HCT116 (cell line): ENCODE data around the gene TBXAS1. TPM values are rescaled to one million over a fixed set of nuclear protein-coding genes. Genes with fewer than 3 reads are reported as not detected.

Experiments used
- ATAC-seq: fragments of 200-7000 bp; cut with Tn5 transposase; 2 replicates; pipeline ENCODE4 v1.9.1; 2020; ENCODE audit warnings: mild to moderate bottlenecking, moderate library complexity
- BruUV-seq: library from RNA; stranded (reverse); fragments of 400-500 nt; replicated peaks from 2 replicates; lab custom pipeline; 2021; lab: Mats Ljungman, UMichigan
- CTCF ChIA-PET: fragments of 300-600 bp; sonication (Branson Sonifier 250); formaldehyde crosslinking; loops from one replicate; lab custom pipeline; 2021; ENCODE audit warnings: antibody characterized with exemption; lab: Charles Lee
- POLR2A ChIA-PET: fragments of 300-600, 350-600 bp; sonication (Branson Sonifier 250); formaldehyde crosslinking; loops from one replicate; lab custom pipeline; 2021; ENCODE audit warnings: antibody characterized with exemption; lab: Charles Lee
- RAD21 ChIA-PET, 2 experiments: fragments of 300-600 bp; sonication (Branson Sonifier 250); formaldehyde crosslinking; loops; one replicate each; lab custom pipeline; 2023; ENCODE audit warnings: low total read pairs in 2 of 2; ENCODE audit not compliant: uncharacterized antibody in 2 of 2, unreplicated experiment in 2 of 2, low non-redundant PET in 1 of 2; lab: Charles Lee
- DNase-seq: peaks from one replicate; pipeline ENCODE4 v3.0.0-alpha.2; 2010; ENCODE audit warnings: low read depth, low spot score
- H2AFZ ChIP-seq: fragments of 200-600 bp; shearing (Covaris generic), sonication (generic); 2 replicates; pipeline ENCODE4 v1.6.1; 2017; ENCODE audit warnings: low read depth, mixed run types, mixed read lengths, antibody characterized with exemption, low read length; ENCODE audit not compliant: poor library complexity, severe bottlenecking
- H3K27ac ChIP-seq: 2 replicates; pipeline ENCODE4 v1.5.1; 2012; ENCODE audit warnings: low read depth, low read length
- H3K27me3 ChIP-seq: fragments of 200-600 bp; sonication (generic); 2 replicates; pipeline ENCODE4 v1.6.1; 2016; ENCODE audit warnings: mixed run types, low read length, mixed read lengths; ENCODE audit not compliant: insufficient read depth
- H3K36me3 ChIP-seq, 2 experiments: fragments of 200-500 bp in 1 of 2; fragments of 200-600 bp in 1 of 2; sonication (Bioruptor generic) in 1 of 2; sonication (generic) in 1 of 2; 2 replicates each; pipeline versions ENCODE4 v1.5.1 to v1.6.1; 2014 to 2016; ENCODE audit warnings: low read length in 2 of 2, inconsistent platforms in 1 of 2, mixed read lengths in 1 of 2, mixed run types in 1 of 2; ENCODE audit not compliant: insufficient read depth in 2 of 2, control insufficient read depth in 1 of 2
- H3K4me1 ChIP-seq, 2 experiments: fragments of 200-600 bp in 1 of 2; sonication (generic) in 1 of 2; 2 replicates each; pipeline versions ENCODE4 v1.5.1 to v1.6.1; 2012 to 2017; ENCODE audit warnings: low read length in 2 of 2, inconsistent platforms in 1 of 2, mild to moderate bottlenecking in 1 of 2, mixed read lengths in 1 of 2, mixed run types in 1 of 2, moderate library complexity in 1 of 2; ENCODE audit not compliant: insufficient read depth in 2 of 2, control insufficient read depth in 1 of 2
- H3K4me2 ChIP-seq: fragments of 200-600 bp; sonication (generic); 2 replicates; pipeline ENCODE4 v1.6.1; 2017; ENCODE audit warnings: mixed run types, low read length, mixed read lengths
- H3K4me3 ChIP-seq, 2 experiments: fragments of 200-600 bp in 1 of 2; sonication (generic) in 1 of 2; replicated peaks in 1 of 2; 2 replicates each; pipeline ENCODE4 v1.5.1; 2011 to 2016; ENCODE audit warnings: low read length in 2 of 2, control low read depth in 1 of 2, low read depth in 1 of 2, mild to moderate bottlenecking in 1 of 2, mixed read lengths in 1 of 2, mixed run types in 1 of 2
- H3K79me2 ChIP-seq: fragments of 200-600 bp; sonication (generic); 2 replicates; pipeline ENCODE4 v1.6.1; 2017; ENCODE audit warnings: mild to moderate bottlenecking, mixed run types, low read length, moderate library complexity, mixed read lengths; ENCODE audit not compliant: insufficient read depth
- H3K9ac ChIP-seq: fragments of 200-600 bp; sonication (generic); 2 replicates; pipeline ENCODE4 v1.6.1; 2016; ENCODE audit warnings: low read length, mixed read lengths
- H3K9me2 ChIP-seq: fragments of 200-600 bp; sonication (generic), shearing (Covaris generic); 2 replicates; pipeline ENCODE4 v1.6.1; 2017; ENCODE audit warnings: mixed run types, mild to moderate bottlenecking, moderate library complexity; ENCODE audit not compliant: insufficient read depth
- H3K9me3 ChIP-seq, 2 experiments: fragments of 200-500 bp in 1 of 2; fragments of 200-600 bp in 1 of 2; sonication (Bioruptor generic) in 1 of 2; sonication (generic) in 1 of 2; 2 replicates each; pipeline ENCODE4 v1.6.1; 2014 to 2017; ENCODE audit warnings: low read length in 2 of 2, mixed read lengths in 2 of 2, inconsistent platforms in 1 of 2, low read depth in 1 of 2, mild to moderate bottlenecking in 1 of 2, mixed run types in 1 of 2, moderate library complexity in 1 of 2; ENCODE audit not compliant: control insufficient read depth in 1 of 2, insufficient read depth in 1 of 2
- H4K20me1 ChIP-seq: fragments of 200-600 bp; sonication (generic), shearing (Covaris generic); 2 replicates; pipeline ENCODE4 v1.6.1; 2017; ENCODE audit warnings: mixed run types, mild to moderate bottlenecking, moderate library complexity; ENCODE audit not compliant: insufficient read depth
- CBX3 ChIP-seq: IDR thresholded peaks from 2 replicates; pipeline ENCODE4 v1.6.1; 2012; ENCODE audit warnings: low read depth
- CEBPB ChIP-seq: IDR thresholded peaks from 2 replicates; pipeline ENCODE4 v1.6.1; 2012; ENCODE audit warnings: low read depth
- EGR1 ChIP-seq: IDR thresholded peaks from 2 replicates; pipeline ENCODE4 v1.6.1; 2012; ENCODE audit warnings: low read depth
- ELF1 ChIP-seq: IDR thresholded peaks from 2 replicates; pipeline ENCODE4 v1.6.1; 2012; ENCODE audit warnings: low read depth, borderline replicate concordance
- EZH2 ChIP-seq: fragments of 200-600 bp; sonication (generic); IDR thresholded peaks from 2 replicates; pipeline ENCODE4 v1.6.1; 2017; ENCODE audit warnings: antibody characterized with exemption, mixed run types
- EZH2phosphoT487 ChIP-seq: fragments of 200-600 bp; IDR thresholded peaks from 2 replicates; pipeline ENCODE4 v1.6.1; 2018; ENCODE audit warnings: antibody characterized with exemption, borderline replicate concordance
- JUND ChIP-seq: IDR thresholded peaks from 2 replicates; pipeline ENCODE4 v1.6.1; 2012
- MAX ChIP-seq: IDR thresholded peaks from 2 replicates; pipeline ENCODE4 v1.6.1; 2012
- POLR2A ChIP-seq: IDR thresholded peaks from 2 replicates; pipeline ENCODE4 v1.7.0; 2011; ENCODE audit warnings: borderline replicate concordance; ENCODE audit not compliant: insufficient read depth, insufficient read length; ENCODE audit errors: extremely low read depth
- POLR2AphosphoS5 ChIP-seq: IDR thresholded peaks from 2 replicates; pipeline ENCODE4 v1.6.1; 2011; ENCODE audit warnings: mild to moderate bottlenecking, low read depth, low read length, moderate library complexity
- RAD21 ChIP-seq: IDR thresholded peaks from 2 replicates; pipeline ENCODE4 v1.6.1; 2012; ENCODE audit warnings: low read depth, mild to moderate bottlenecking
- SIN3A ChIP-seq: IDR thresholded peaks from 2 replicates; pipeline ENCODE4 v1.6.1; 2012; ENCODE audit warnings: low read depth
- SRF ChIP-seq: IDR thresholded peaks from 2 replicates; pipeline ENCODE4 v1.6.1; 2012; ENCODE audit warnings: low read depth
- YY1 ChIP-seq: IDR thresholded peaks from 2 replicates; pipeline ENCODE4 v1.6.1; 2011; ENCODE audit warnings: low read length, low read depth, moderate library complexity, mild to moderate bottlenecking; ENCODE audit not compliant: insufficient replicate concordance; ENCODE audit errors: extremely low read depth
- ZNF274 ChIP-seq: fragments of 200-500 bp; sonication (Bioruptor generic); IDR thresholded peaks from 2 replicates; pipeline ENCODE4 v1.6.1; 2014; ENCODE audit warnings: mild to moderate bottlenecking, low read depth, low read length, inconsistent platforms
- intact Hi-C: fragments of 100-400 bp; cut with micrococcal nuclease; formaldehyde crosslinking; loops from 2 replicates; pipeline ENCODE4 v1.10.0; 2022
- total RNA-seq: library from RNA; stranded (reverse); gene quantifications from one replicate; pipeline ENCODE4 v1.2.1, GENCODE V29; 2021; ENCODE audit not compliant: unreplicated experiment
- TF ChIP-seq, protein P1 (sequence below): IDR thresholded peaks from 2 replicates; pipeline ENCODE4 v1.6.1; 2011; ENCODE audit warnings: mild to moderate bottlenecking, low read length, moderate library complexity; ENCODE audit not compliant: insufficient replicate concordance; ENCODE audit errors: extremely low read depth
- TF ChIP-seq, protein P2 (sequence below): IDR thresholded peaks from 2 replicates; pipeline ENCODE4 v1.6.1; 2012; ENCODE audit warnings: low read depth

TBXAS1 gene
- total RNA-seq, 1 experiment from 2014 or later: 1.4 TPM

GRCh38 chr7:139966949-139967348 lies 137.9 kb downstream of the TBXAS1 start:
- Histone ChIP-seq H3K9me2 (no peaks in the 10 kb centered on the region), H3K36me3 (no peaks in the 10 kb centered on the region), H3K79me2 (no peaks in the 10 kb centered on the region), H3K27ac (no peak overlapping the region)
- peak; percentile 42; the same call in 1 of the 2 replicates for ATAC-seq
- ChIA-PET POLR2A (no interaction called here), RAD21 (no interaction called here)
- TF ChIP-seq CEBPB: no peak
- no peak for TF ChIP-seq ZNF274
- TF ChIP-seq POLR2AphosphoS5: no peak
- TF ChIP-seq, protein P1, sequence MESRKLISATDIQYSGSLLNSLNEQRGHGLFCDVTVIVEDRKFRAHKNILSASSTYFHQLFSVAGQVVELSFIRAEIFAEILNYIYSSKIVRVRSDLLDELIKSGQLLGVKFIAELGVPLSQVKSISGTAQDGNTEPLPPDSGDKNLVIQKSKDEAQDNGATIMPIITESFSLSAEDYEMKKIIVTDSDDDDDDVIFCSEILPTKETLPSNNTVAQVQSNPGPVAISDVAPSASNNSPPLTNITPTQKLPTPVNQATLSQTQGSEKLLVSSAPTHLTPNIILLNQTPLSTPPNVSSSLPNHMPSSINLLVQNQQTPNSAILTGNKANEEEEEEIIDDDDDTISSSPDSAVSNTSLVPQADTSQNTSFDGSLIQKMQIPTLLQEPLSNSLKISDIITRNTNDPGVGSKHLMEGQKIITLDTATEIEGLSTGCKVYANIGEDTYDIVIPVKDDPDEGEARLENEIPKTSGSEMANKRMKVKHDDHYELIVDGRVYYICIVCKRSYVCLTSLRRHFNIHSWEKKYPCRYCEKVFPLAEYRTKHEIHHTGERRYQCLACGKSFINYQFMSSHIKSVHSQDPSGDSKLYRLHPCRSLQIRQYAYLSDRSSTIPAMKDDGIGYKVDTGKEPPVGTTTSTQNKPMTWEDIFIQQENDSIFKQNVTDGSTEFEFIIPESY: no peak
- no peak for TF ChIP-seq EZH2phosphoT487
- TF ChIP-seq POLR2A: no peak
- TF ChIP-seq JUND: no peak
- no peak for TF ChIP-seq SRF
- TF ChIP-seq ELF1: no peak
- no peak for TF ChIP-seq CBX3
- no peak for TF ChIP-seq YY1
- no peak for TF ChIP-seq RAD21
- no peak for TF ChIP-seq EZH2
- TF ChIP-seq EGR1: no peak
- no peak for TF ChIP-seq MAX
- no peak for TF ChIP-seq SIN3A
- TF ChIP-seq, protein P2, sequence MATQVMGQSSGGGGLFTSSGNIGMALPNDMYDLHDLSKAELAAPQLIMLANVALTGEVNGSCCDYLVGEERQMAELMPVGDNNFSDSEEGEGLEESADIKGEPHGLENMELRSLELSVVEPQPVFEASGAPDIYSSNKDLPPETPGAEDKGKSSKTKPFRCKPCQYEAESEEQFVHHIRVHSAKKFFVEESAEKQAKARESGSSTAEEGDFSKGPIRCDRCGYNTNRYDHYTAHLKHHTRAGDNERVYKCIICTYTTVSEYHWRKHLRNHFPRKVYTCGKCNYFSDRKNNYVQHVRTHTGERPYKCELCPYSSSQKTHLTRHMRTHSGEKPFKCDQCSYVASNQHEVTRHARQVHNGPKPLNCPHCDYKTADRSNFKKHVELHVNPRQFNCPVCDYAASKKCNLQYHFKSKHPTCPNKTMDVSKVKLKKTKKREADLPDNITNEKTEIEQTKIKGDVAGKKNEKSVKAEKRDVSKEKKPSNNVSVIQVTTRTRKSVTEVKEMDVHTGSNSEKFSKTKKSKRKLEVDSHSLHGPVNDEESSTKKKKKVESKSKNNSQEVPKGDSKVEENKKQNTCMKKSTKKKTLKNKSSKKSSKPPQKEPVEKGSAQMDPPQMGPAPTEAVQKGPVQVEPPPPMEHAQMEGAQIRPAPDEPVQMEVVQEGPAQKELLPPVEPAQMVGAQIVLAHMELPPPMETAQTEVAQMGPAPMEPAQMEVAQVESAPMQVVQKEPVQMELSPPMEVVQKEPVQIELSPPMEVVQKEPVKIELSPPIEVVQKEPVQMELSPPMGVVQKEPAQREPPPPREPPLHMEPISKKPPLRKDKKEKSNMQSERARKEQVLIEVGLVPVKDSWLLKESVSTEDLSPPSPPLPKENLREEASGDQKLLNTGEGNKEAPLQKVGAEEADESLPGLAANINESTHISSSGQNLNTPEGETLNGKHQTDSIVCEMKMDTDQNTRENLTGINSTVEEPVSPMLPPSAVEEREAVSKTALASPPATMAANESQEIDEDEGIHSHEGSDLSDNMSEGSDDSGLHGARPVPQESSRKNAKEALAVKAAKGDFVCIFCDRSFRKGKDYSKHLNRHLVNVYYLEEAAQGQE: no peak
- TF ChIP-seq, all 23 proteins: peak for 0
- no peak for DNase-seq
- Histone ChIP-seq H4K20me1 (no peaks in the 10 kb centered on the region), H3K27me3 (0 out of 2 replicates have a peak, but pooled peaks cover 5% of the 10 kb centered on the region), H2AFZ (no peak overlapping the region), H3K4me3 (no peak overlapping the region), H3K4me2 (no peak overlapping the region), H3K4me1 (no peaks in the 10 kb centered on the region), H3K9ac (no peak overlapping the region), H3K9me3 (no peaks in the 10 kb centered on the region)
- intact Hi-C loops: no loop called here
- CTCF ChIA-PET: no interaction called here
- BruUV-seq: no TSS peak
